Left lobe of liver (tissue), 2 donors: Measurements from ENCODE around the gene TMEM235. TPM values are rescaled to one million over a fixed set of nuclear protein-coding genes. Genes with fewer than 3 reads are reported as not detected.
"Not testable (repeated sequence)": the region's sequence is repeated elsewhere in the genome, so short reads cannot be mapped to it uniquely, and the experiment has no call there.

Source experiments
- ATAC-seq: fragments of 200-7000 bp; cut with Tn5 transposase; one replicate; pipeline ENCODE4 v1.9.1; 2020; ENCODE audit warnings: mild to moderate bottlenecking, moderate library complexity
- DNase-seq: peaks from one replicate; pipeline ENCODE4 v3.0.0-alpha.2; 2020; ENCODE audit warnings: low spot score
- total RNA-seq: library from RNA; stranded (reverse); gene quantifications from one replicate; pipeline ENCODE4 v1.2.1, GENCODE V29; 2021
- donor health status: DM: no; HTN: no; CAD: no; lungs with moderate emphysema.
- donor health status: DM: no; HTN: yes; CAD: no.

Gene TMEM235
- total RNA-seq, 1 donor from 2014 or later, result not detected

DNA sequence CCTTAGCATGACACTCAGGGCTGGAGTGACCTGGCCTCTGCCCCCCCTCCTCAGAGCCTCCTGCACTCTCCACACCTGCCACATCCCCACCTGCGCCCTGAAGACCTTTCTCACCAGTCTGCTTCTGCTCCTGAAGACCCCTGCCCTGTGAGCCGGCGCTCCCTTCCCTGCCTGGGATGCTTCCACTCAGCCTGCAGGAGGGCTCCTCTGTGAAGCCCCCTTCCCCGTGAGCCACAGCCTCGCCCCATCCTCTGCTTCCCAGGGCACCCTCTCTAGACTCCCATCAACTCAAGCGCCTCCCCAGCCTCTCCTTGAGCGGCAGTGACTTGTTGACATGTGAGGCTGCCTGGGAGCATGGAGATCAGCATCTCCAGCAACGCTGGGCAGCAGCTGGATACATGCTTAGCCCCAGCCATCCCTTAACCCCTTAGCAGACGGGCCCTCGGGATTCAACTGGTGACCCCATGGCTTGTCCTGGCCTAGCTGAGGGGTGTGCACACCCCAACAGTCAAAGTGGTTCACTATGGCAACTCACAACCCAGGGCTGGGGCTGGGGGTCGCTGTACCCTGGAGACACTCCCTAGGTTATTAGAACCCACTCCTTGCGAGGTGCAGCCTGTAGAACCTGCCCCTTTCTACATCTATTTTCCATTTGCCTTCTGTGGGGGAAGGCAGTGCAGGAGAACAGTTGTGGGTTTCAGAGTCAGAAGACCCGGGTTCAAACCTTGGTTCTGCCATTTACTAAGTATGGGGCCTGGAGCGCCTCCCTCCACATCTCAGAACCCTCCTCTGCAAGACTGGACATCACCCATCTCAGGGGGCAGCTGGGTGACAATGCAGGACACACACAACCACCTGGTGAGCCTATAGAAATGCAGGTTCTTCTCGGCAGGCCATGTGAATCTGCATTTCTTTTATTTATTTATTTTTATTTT is 21.5 kb downstream of the TMEM235 start:
- ATAC-seq (no peak), DNase-seq (no peak)

DNA sequence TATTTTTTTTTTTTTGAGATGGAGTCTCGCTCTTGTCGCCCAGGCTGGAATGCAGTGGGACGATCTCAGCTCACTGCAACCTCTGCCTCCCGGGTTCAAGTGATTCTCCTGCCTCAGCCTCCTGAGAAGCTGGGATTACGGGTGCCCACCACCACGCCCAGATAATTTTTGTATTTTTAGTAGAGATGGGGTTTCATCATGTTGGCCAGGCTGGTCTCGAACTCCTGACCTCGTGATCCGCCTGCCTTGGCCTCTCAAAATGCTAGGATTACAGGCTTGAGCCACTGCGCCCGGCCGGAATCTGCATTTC is 22.2 kb downstream of the TMEM235 start:
- DNase-seq, ATAC-seq: not testable (repeated sequence)

DNA sequence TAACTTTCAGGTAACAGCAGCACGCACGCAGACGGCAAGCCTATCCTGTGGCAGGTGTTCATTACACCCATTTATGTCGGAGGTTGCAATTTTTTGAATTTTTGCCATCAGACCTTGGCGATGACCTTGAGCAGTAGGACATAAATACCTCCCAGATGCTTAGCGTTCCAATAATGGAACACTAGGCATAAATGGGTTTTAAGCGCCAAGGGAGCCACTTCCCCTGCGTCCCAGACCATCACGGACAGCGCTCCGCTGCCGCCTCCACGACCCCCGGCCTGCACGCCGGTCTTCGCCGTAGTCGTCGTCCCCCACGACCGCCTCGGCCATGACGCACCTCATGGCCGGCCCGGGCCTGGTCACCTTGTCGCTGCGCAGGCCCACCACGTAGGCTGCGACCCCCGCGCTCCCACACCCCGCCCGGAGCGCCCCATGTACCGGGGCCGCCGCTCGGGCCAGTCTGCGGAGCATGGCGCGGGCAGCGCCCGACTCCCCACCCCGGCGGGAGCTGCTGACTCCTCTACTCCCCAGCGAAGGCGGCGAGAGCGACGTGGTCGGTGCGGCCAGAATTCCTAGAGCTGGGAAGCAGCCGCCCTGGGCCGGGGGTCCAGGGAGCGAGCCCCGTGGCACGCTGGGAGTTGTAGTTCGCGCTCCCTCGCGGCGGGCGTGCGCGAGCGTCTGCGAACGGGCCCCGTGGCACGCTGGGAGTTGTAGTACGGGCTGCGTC is 22.7 kb downstream of the TMEM235 start:
- peak; percentile 87 for ATAC-seq
- DNase-seq, result peak; percentile 86

DNA sequence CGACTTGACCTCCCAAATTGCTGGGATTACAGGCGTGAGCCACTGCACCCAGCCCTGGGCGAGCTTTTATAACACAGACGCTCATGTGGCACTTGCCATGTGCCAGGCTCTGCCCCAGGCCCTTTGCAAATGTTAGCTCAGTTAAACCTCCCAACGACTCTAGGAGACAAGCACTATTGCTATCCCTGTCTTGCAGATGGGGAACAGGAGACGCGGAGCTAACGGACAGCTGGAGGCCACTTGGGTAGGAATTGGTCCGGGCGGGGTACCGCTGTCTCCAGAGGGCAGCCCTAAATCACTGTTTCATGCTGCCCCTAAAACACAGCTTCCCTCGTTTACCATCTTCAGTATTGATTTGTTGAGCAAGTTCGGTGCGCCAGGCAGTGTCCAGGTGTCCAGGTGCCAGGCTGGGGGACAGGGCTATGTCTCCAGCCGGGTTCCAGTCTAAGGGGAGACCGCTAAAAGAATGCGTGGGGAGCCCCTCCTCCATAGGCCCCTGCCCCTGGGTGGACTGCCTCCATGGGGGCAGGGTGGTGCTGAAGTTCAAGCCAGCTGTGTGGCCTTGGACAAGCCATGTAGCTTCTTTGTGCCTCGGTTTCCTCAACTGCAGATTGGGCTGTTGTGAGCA is 23.7 kb downstream of the TMEM235 start:
- DNase-seq, result no peak
- ATAC-seq, result no peak

- DNase-seq, result no peak
- no peak for ATAC-seq
Measured at GRCh38 chr17:78255953-78256706, 24.7 kb downstream of the TMEM235 start.

DNA sequence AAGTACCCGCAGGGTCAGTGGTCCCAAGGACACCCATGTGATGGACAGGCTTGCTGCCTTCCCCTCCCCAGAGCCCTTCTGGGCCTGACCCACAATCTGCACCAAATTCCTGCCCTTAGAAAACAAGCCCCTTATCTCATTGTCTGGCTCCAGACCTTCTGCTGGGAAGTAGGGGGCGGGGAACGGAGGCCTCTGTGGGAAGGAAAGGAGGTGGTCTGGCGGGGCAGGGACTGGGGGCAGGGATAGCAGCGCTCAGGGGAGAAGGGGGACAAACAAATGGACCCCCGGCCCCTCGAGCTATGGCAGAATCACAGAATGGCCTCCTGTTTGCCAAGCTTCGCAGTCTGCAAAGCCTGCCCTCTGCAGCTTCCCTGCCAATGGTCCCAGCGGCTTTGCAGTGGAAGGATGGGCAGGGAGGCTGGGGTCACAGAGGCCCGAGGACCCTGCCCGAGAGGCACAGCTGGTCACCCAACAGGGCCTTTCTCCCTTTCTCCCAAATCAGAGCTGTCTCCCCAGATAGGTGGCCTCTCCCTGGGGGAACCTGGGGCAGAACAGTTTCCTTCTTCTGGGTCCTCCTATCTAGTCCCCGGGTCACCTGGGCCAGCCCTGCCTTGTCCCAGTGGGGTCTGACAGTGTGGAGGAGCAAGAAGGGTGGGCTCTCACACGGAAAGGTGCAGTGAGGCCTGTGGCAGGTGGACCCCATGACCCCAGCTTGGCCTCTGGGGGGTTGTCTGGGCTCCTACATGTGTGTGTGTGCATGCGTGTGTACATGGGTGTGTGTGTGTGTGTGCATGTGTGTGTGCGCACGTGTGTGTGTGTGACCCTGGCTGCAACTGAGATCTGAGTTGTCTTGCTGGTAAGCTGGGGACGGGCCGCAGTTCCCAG is 25.5 kb downstream of the TMEM235 start:
- ATAC-seq, result no peak

GRCh38 chr17:78257810-78258322 is 26.4 kb downstream of the TMEM235 start:
- ATAC-seq (no peak), DNase-seq (no peak)

More for the DNA sequence above, 25.5 kb downstream of the TMEM235 start:
- DNase-seq, result no peak

- ATAC-seq, result no peak
- no peak for DNase-seq
Measured at GRCh38 chr17:78258323-78259191, 27.1 kb downstream of the TMEM235 start.

DNA sequence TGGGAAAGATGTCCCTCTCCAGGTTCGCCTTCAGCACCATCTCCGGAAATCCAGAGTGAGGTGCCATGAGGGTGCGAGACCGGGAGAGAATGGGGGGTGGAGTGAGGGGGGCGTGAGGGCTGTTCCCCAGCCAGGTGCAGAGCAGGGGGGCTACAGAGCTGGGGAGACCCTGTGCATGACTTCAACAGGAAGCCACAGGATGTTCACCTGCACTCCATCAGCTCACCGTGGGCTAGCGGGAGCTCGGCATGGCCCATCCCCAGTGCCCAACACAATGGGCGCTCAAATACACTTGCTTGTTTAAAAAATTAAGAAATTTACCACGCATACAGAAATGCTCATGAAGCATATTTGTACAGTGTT is 27.7 kb downstream of the TMEM235 start:
- DNase-seq, result no peak
- ATAC-seq, result no peak

GRCh38 chr17:78263063-78263735 is 31.8 kb downstream of the TMEM235 start:
- DNase-seq, result no peak
- ATAC-seq, result peak; percentile 13

GRCh38 chr17:78263736-78264340 is 32.4 kb downstream of the TMEM235 start:
- DNase-seq, result peak; percentile 45
- ATAC-seq, result no peak

DNA sequence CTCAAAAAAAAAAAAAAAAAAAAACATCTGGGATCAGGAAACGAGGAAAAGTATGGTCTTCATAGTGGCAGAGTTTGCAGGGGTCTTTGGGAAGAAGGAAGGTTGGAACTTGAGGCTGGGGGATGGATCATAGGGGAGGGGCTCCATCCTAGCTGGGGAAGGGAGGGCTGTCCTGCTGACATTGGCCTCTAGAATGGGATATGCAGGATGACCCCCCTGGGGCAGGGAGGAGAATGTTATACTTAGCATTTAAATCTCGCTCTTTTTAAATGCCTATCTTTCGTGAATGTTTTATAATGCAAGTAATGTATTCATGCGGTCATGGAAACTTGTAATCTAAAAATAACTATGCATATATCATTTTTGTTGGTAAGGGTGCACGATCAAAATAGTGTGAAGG is 33.2 kb downstream of the TMEM235 start:
- no peak for DNase-seq
- no peak for ATAC-seq

DNA sequence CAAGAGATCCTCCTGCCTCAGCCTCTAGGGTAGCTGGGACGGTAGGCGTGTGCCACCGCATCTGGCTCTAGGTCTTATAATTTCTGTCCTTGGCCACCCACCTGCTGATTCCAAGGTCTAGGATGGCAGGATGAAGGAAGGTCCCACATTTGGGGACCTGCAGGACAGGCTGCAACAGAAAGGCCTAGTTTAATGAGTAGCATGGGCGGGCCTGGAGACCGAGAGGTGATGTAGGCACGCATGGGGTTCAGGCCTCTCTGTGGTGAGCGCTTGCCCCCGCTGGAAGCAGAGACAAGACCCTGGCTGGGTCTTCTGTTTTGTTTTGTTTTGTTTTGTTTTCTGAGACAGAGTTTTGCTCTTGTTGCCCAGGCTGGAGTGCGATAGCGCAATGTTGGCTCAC is 33.7 kb downstream of the TMEM235 start:
- peak; percentile 44 for DNase-seq

GRCh38 chr17:78266231-78266631 is 34.8 kb downstream of the TMEM235 start:
- no peak for ATAC-seq
- DNase-seq, result no peak

More for the DNA sequence above, 33.7 kb downstream of the TMEM235 start:
- ATAC-seq, result no peak

DNA sequence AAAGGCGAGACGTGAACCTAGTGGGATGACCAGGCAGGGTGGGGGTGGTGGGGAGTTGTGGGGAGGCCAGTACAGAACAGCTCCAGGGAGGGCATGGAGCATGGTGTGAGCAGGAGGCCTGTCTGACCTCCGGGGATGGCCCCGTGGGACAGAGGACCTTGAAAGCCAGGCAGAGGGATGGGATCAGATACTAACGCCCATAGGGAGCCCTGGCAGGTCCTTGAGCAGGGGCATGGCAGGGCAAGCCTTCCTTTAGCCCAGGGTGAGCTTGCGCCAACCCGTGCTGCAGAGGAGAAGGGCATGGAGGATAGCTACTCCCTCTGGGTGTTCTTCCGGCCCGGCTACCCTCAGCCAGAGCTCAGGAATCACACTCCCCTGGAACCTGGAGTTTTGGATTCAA is 35.3 kb downstream of the TMEM235 start:
- ATAC-seq (no peak), DNase-seq (peak; percentile 43)

DNA sequence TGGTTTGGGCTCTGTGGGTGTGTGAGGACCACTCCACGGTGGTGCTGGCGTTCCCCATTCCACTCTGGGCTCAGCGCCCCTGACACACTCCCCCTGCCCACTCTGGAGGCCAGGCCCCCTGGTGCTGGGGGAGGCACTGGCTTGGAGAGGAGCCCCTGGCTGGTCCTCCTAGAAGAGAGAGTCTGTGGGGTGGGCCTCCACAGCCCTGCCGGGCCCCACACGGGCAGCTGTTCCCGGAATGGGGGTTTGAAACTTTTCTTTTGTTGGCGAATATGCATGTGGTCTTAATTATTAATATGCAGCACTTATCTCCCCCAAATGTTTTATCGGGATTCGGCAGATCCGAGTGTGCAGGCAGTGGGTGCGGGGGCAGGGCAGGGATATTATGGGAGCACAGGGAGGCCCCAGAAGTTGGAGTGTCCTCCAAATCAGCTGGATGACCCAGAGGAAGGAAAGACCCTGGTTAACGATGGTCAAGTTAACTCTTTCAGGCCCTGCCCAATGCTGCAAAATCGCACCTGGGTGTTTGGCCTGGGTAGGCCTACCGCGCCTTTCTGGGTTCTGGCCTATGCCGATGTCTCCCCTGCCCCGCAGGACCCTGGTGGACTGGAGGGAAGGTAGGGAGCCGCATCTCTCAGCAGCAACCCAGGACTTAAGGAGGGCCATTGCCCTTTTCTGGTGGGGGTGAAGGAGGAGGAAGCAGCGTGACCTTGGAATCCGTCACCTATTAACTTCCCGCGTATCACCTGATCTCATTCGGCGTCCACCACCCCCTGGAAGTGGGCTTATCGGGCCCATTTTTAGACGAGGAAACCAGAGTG is 36.0 kb downstream of the TMEM235 start:
- DNase-seq (peak; percentile 43), ATAC-seq (no peak)
